Measurements from ENCODE around the gene TNFRSF18.
"Not testable (repeated sequence)": the region's sequence is repeated elsewhere in the genome, so short reads cannot be mapped to it uniquely, and the experiment has no call there.

TNFRSF18 gene

GRCh38 chr1:1185101-1185765 lies 21.2 kb downstream of the TNFRSF18 start:
- Mint-ChIP-seq H3K36me3 (no peaks in the 10 kb centered on the region), H3K9me3 (no peaks in the 10 kb centered on the region), H3K27ac (no peak overlapping the region), H3K4me1 (peaks cover 25% of the 10 kb centered on the region), H3K4me3 (no peak overlapping the region), H3K27me3 (peaks cover 48% of the 10 kb centered on the region)
- no peak for ATAC-seq

- Mint-ChIP-seq H3K36me3 (no peaks in the 10 kb centered on the region), H3K27me3 (peaks cover 39% of the 10 kb centered on the region), H3K9me3 (no peaks in the 10 kb centered on the region), H3K4me3 (no peak overlapping the region), H3K27ac (peak overlapping the region; percentile 39), H3K4me1 (peaks cover 22% of the 10 kb centered on the region)
- ATAC-seq: no peak
These were observed 22.3 kb downstream of the TNFRSF18 start for GRCh38 chr1:1183833-1184775.

- H3K9me3 Mint-ChIP-seq: no peaks in the 10 kb centered on the region
- no peak for ATAC-seq
- peak overlapping the region; percentile 39 for H3K27ac Mint-ChIP-seq
- H3K36me3 Mint-ChIP-seq: no peaks in the 10 kb centered on the region
- peaks cover 20% of the 10 kb centered on the region for H3K4me1 Mint-ChIP-seq
- H3K27me3 Mint-ChIP-seq: peaks cover 36% of the 10 kb centered on the region
- no peak overlapping the region for H3K4me3 Mint-ChIP-seq
These were observed 23.1 kb downstream of the TNFRSF18 start for GRCh38 chr1:1183221-1183747.

- peaks cover 42% of the 10 kb centered on the region for H3K27me3 Mint-ChIP-seq
- H3K4me3 Mint-ChIP-seq: no peak overlapping the region
- no peak for ATAC-seq
- no peaks in the 10 kb centered on the region for H3K9me3 Mint-ChIP-seq
- no peak overlapping the region for H3K27ac Mint-ChIP-seq
- no peaks in the 10 kb centered on the region for H3K36me3 Mint-ChIP-seq
- H3K4me1 Mint-ChIP-seq: peaks cover 20% of the 10 kb centered on the region
These were observed 23.7 kb downstream of the TNFRSF18 start for GRCh38 chr1:1182491-1183220.

GRCh38 chr1:1181938-1182410 lies 24.4 kb downstream of the TNFRSF18 start:
- Mint-ChIP-seq H3K36me3 (no peaks in the 10 kb centered on the region), H3K4me1 (peaks cover 23% of the 10 kb centered on the region), H3K9me3 (no peaks in the 10 kb centered on the region), H3K4me3 (no peak overlapping the region), H3K27me3 (peaks cover 48% of the 10 kb centered on the region), H3K27ac (no peak overlapping the region)
- no peak for ATAC-seq

- peaks cover 28% of the 10 kb centered on the region for H3K4me1 Mint-ChIP-seq
- no peaks in the 10 kb centered on the region for H3K9me3 Mint-ChIP-seq
- peaks cover 54% of the 10 kb centered on the region for H3K27me3 Mint-ChIP-seq
- H3K36me3 Mint-ChIP-seq: no peaks in the 10 kb centered on the region
- no peak for ATAC-seq
- H3K4me3 Mint-ChIP-seq: no peak overlapping the region
- no peak overlapping the region for H3K27ac Mint-ChIP-seq
These were observed 25.1 kb downstream of the TNFRSF18 start for GRCh38 chr1:1181129-1181937.

- Mint-ChIP-seq H3K9me3 (no peaks in the 10 kb centered on the region), H3K27ac (no peak overlapping the region), H3K4me1 (peaks cover 39% of the 10 kb centered on the region), H3K4me3 (no peak overlapping the region), H3K36me3 (no peaks in the 10 kb centered on the region), H3K27me3 (peaks cover 65% of the 10 kb centered on the region)
- ATAC-seq: peak; percentile 1
These were observed 26.2 kb downstream of the TNFRSF18 start for GRCh38 chr1:1179983-1180861.

- H3K27me3 Mint-ChIP-seq: peaks cover 67% of the 10 kb centered on the region
- H3K9me3 Mint-ChIP-seq: no peaks in the 10 kb centered on the region
These were observed 26.9 kb downstream of the TNFRSF18 start for GRCh38 chr1:1179346-1179982.

GRCh38 chr1:1178794-1179331 lies 27.5 kb downstream of the TNFRSF18 start:
- Mint-ChIP-seq H3K27me3 (peaks cover 63% of the 10 kb centered on the region), H3K4me1 (peaks cover 36% of the 10 kb centered on the region), H3K9me3 (no peaks in the 10 kb centered on the region), H3K27ac (no peak overlapping the region), H3K4me3 (no peak overlapping the region), H3K36me3 (no peaks in the 10 kb centered on the region)
- no peak for ATAC-seq

More at GRCh38 chr1:1179346-1179982, 26.9 kb downstream of the TNFRSF18 start:
- Mint-ChIP-seq H3K4me1 (peaks cover 39% of the 10 kb centered on the region), H3K36me3 (no peaks in the 10 kb centered on the region), H3K4me3 (no peak overlapping the region), H3K27ac (no peak overlapping the region)
- peak; percentile 1 for ATAC-seq

- ATAC-seq: no peak
- Mint-ChIP-seq H3K4me3 (no peak overlapping the region), H3K27me3 (peaks cover 53% of the 10 kb centered on the region), H3K9me3 (no peaks in the 10 kb centered on the region), H3K4me1 (peaks cover 41% of the 10 kb centered on the region), H3K36me3 (no peaks in the 10 kb centered on the region), H3K27ac (no peak overlapping the region)
These were observed 28.8 kb downstream of the TNFRSF18 start for GRCh38 chr1:1177452-1178206.

GRCh38 chr1:1176931-1177330 lies 29.5 kb downstream of the TNFRSF18 start:
- no peaks in the 10 kb centered on the region for H3K9me3 Mint-ChIP-seq
- peaks cover 46% of the 10 kb centered on the region for H3K27me3 Mint-ChIP-seq
- H3K4me3 Mint-ChIP-seq: no peak overlapping the region
- no peak overlapping the region for H3K27ac Mint-ChIP-seq
- no peak for ATAC-seq
- no peaks in the 10 kb centered on the region for H3K36me3 Mint-ChIP-seq
- peaks cover 41% of the 10 kb centered on the region for H3K4me1 Mint-ChIP-seq

- H3K9me3 Mint-ChIP-seq, H3K27ac Mint-ChIP-seq, H3K4me3 Mint-ChIP-seq, ATAC-seq, H3K36me3 Mint-ChIP-seq: not testable (repeated sequence)
- peaks cover 39% of the 10 kb centered on the region for H3K27me3 Mint-ChIP-seq
- H3K4me1 Mint-ChIP-seq: peaks cover 45% of the 10 kb centered on the region
These were observed 30.2 kb downstream of the TNFRSF18 start for GRCh38 chr1:1176063-1176761.
